HG02885 (cell line): ENCODE data around the gene TEX22.

ENCODE experiments used
- ATAC-seq: cut with Tn5 transposase; IDR thresholded peaks from one replicate; pipeline ENCODE4 v1.9.1; 2021; ENCODE audit warnings: mild to moderate bottlenecking; ENCODE audit not compliant: unreplicated experiment, poor library complexity

Gene TEX22

GRCh38 chr14:105452963-105453362 is 54.6 kb downstream of the TEX22 start:
- no peak for ATAC-seq

DNA sequence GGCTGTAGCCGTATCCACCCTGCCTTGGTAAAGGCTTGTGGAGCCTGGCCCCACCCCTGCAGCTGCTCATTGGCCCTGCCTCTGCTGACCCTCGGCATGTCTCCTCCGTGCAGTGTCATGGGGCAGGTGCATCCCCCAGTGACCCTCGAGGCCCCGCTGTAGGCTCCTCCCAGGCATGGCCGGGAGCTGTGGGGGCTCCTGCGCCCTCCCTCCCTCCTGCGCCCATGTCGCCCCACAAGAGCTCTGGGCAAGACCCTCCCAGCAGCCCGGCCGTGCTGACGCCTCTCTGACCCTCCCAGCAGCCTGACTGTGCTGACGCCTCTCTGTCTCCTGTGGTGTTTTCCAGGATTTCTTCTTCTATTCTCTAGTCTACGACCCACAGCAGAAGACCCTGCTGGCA is 55.5 kb downstream of the TEX22 start:
- ATAC-seq: no peak

DNA sequence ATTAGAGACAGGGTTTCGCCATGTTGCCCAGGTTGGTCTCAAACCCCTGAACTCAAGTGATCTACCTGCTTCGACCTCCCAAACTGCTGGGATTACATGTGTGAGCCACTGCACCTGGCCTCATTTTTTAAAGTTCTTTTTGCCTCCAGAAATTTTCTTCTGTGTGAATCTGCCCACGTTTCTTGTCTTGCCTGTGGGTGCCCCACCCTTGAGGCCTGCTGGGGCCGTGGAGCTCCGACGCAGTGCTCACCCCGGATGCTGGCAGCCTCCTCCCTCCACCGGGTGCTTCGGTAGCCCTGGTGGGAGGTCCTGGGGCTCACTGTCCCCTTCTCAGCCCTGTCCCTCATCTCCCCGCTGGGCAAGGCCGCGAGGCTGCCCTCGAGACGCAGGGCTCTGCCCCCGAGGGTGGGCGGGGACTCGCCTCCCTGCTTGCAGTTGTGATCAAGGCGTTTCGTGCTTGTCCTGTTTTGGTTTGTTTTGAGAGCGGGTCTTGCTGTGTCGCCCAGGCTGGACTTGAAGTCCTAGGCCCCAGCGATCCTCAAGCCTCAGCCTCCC is 56.8 kb downstream of the TEX22 start:
- ATAC-seq: no peak

DNA sequence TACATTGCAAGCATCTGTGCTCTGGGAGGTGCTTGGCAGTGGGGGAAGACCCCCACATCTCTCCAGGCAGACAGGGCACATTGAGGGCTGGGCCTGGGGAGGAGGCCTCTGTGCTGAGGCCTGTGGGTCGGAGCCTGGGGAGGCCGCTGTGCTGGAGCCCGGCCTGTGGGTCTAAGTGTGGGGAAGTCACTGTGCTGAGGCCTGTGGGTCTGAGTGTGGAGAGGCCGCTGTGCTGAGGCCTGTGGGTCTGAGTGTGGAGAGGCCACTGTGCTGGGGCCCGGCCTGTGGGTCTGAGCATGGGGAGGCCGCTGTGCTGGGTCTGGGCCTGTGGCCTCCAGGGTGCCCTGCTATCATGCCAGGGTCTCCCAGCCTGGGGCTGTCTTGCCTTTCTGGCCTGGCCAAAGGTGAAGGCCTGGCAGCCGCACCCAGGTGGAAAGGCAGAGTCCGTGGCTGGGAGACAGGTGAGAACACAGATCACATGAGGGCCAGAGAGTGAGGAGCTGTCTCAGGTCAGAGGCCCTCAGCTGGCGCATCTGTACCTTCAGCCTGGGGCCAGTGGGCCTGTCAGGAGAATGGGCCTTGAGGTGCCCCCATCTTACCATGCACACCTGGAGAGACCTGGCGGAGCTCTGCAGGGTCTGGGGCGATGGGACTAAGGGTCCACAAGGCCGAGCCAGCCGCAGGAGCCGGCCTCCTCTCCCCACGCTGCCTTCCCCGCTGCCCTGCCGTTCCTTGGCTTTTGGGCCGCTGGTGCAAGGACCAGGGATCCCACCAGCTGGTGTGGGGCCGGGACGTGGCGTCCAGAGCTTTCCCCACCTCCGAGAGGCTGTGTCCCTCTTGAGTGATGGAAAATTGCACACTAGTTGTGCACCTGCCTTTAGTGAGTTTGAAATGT is 57.7 kb downstream of the TEX22 start:
- no peak for ATAC-seq

DNA sequence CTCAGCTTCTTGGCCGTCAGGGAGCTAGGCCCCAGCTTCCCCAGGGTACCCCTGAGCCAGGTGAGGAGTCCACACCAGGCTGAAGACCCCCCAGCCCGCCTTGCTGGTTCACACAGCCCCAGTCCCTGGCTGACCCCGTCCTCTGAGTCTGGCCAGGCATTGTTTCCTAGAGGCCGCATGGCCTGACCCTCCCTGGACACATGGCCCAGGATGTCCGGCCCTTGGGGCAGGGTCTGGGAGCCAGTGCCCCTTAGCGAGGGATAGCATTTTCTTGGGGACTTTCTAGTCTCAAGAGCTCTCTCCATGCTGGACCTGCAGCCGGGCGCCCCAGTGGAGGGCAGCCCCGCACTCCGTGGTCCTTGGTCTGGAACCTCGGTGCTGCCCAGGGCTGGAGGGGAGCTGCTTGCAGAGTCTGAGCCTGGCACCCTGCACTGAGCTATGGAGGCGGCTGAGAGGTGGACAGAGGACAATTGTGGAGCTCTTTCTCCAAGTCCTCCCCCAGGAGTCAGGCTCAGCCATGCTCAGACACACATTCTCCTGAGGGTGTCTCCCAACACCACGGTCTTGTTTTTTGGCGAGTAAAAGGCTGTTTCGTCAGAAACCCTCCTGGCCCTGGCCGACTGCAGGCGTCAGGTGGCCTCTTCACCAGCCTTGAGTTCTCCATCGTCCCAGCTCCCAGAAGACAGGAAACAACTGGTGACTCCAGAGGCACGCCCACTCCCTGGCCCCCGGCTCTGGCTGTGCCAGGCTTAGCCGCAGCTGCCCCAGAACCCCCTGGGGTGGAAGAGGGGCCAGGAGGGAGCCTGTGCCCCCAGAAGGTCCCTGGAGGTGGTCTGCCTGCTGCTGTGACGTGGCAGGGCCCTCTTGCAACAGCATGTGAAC is 58.6 kb downstream of the TEX22 start:
- ATAC-seq: no peak

DNA sequence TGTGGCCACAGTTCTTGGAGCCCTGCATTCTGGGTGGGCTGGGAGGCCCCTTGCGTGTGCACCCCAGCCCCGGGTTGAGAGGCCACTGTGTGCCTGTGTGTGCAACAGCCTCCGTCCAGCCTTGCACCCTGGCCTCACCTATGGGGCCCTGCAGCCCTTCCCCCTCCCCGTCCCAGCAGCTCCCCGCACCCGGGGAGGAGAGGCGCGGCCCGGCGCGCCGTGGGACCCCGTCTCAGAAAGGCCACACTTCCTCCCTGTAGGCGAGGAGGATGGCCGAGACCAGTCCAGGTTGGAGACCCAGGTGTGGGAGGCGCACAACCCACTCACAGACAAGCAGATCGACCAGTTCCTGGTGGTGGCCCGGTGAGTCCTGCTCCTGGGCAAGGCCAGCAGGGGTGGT is 59.7 kb downstream of the TEX22 start:
- ATAC-seq: no peak

GRCh38 chr14:105458571-105458970 is 60.2 kb downstream of the TEX22 start:
- ATAC-seq: no peak

- ATAC-seq: no peak
These were observed 61.8 kb downstream of the TEX22 start for GRCh38 chr14:105460116-105460515.

- no peak for ATAC-seq
These were observed 62.3 kb downstream of the TEX22 start for GRCh38 chr14:105460616-105461015.

DNA sequence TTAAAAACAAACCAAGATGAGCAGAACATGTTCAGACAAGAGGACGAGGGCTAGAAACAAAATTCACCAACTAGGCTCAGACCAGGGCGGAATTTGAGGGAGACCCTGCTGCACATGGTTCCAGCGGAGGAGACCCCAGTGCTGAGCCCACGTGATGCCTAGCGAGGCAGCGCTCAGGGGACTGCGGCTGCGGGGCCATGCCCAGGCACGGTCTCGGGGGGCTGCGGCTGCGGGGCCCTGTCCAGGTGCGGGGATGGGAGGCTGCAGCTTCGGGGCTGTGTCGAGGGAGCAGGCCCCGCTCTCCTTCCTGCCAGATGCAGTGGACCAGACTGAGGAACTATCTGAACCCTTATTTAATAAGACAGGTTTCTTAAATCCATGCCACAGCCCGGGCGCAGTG is 63.6 kb downstream of the TEX22 start:
- ATAC-seq: no peak
